Amniotic epithelial cell (primary cell): Measurements from ENCODE around the gene RPTOR.
"Not testable (repeated sequence)": the region's sequence is repeated elsewhere in the genome, so short reads cannot be mapped to it uniquely, and the experiment has no call there.

Source experiments
- DNase-seq: peaks from one replicate; pipeline ENCODE4 v3.0.0-alpha.2; 2010; ENCODE audit warnings: low read depth

Gene RPTOR

DNA sequence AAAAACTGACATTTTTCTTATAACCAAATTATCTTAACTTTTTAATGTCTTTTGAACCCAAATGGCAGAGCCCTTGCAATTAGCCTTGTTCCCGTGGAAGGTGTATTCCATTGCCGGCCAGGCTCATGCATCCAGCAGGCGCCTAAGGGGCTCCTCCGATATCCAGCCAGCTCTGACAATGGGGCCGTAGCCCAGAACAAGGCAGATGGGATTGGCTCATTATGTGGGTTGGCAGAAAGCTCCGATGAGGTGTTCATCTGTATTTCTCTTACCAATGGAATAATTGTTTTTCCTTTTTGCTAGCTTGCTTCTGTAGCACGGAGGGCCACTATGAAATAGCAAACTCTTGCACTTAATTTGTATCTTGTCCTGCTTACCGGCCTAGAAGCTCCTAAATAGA is 238.8 kb downstream of the RPTOR start:
- DNase-seq: no peak

GRCh38 chr17:80783971-80784370 is 239.3 kb downstream of the RPTOR start:
- no peak for DNase-seq

DNA sequence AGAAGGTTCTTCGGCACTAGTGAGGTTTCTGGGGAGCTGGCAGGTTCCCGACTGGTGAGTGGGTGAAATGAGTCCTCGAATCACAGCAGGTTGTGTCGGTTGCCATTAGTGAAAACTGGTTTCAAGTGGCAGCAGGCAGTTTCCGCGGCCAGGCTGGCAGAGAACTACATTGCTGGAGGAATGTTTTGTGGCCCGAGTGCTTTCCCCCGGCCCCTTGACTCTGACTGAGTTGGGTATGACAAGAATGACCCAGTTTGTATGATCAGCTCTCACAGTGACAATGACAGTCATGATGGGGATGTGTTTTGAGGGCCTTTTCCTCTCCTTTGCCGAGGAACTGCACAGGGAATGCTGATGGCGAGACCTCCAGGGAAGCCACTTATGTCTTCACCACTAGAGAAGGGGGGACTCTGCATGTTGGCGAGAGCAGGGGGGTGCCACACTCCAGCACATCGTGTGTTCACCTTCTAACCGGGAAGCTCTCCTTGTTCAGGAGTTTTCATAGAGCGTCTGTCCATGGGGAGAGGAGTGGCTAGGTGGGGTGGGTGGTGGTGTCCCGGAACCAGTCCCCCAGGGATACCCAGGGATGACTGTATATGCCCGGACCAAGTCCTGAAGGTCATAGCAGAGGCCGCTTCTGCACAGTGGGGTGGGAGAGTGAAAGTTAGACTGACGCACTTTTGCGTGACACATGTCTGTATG is 241.0 kb downstream of the RPTOR start:
- no peak for DNase-seq

- DNase-seq: no peak
Measured at GRCh38 chr17:80786470-80786869, 241.8 kb downstream of the RPTOR start.

DNA sequence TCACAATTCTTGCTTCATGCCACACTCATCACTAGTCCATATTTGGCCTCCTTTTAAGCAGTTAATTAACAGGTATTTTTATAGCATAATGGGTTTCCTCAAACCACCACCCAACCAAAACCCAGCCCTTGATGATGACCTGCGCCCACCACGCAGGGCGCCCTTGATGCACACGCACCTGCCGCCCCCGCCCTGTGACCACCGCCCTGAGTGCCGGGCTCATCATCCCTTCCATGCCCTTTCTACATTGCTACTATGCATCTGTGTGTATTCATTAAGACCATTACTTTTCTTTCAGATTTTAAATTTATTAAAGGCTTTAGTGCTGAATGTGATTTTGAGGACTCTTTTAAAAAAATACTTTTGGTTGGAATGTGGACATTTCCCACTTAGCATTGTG is 242.2 kb downstream of the RPTOR start:
- no peak for DNase-seq

GRCh38 chr17:80787881-80788280 is 243.2 kb downstream of the RPTOR start:
- DNase-seq: no peak

DNA sequence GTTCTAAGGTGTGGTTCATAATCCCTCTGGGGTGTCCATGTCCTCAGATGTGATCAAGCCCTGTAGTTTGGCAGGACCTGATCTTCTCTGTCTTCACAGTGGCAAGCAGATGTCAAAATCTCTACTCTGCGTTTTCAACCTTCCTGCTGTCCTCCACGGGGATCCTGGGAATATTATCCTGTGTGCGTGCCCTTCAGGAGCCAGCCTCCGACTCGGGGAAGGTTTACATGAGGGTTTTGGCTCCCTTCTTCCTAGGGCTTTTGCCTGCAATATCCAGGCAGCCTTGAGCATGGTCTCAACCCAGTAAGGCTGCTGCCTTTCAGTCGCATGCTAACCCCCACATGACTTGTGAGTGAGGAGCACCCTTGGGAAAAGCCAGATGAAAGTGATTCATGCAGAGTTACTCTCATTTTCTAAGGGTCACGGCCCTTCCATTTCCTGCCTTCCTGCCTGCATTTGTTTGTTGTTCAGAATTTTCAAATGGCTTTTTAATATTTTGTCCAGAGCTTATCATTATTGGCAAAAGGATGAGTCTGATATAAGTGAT is 244.8 kb downstream of the RPTOR start:
- peak; percentile 91 for DNase-seq

GRCh38 chr17:80790021-80790765 is 245.6 kb downstream of the RPTOR start:
- DNase-seq: peak; percentile 26

DNA sequence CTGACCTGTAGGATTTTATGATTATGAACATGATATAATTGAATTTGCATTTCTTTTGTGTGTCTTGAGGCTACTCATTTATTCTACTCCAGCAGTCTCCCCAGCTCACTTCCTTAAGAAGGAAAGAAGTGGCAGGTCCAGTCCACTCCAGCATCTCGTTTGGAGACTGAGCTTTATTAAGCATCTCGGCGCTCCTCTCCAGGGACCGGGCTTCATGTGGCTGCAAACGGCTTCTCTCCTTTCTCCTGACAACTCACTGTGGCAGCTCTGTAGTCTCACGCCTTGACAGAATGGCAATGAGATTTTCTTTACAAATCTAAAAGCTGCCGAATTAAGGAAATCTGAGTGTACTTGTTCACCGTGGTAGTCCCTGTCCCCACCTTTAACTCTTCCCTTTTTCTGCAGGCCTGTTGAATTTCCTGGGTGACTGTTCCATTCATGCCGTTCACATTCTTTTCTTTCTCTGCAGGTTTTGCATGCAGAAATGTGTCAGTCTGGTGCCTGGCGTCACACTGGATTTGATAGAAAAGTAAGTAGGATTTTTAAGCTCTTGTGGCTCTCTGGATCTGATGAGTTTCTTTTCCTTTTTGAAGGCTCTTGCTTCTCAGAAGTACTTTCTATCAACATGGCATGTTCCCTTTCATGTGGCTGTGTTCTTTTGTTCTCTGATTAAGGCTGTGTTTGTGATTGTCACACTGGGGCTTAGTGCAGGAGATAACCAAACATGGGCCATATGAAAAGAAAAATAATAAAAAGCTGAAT is 246.5 kb downstream of the RPTOR start:
- DNase-seq: peak; percentile 14

DNA sequence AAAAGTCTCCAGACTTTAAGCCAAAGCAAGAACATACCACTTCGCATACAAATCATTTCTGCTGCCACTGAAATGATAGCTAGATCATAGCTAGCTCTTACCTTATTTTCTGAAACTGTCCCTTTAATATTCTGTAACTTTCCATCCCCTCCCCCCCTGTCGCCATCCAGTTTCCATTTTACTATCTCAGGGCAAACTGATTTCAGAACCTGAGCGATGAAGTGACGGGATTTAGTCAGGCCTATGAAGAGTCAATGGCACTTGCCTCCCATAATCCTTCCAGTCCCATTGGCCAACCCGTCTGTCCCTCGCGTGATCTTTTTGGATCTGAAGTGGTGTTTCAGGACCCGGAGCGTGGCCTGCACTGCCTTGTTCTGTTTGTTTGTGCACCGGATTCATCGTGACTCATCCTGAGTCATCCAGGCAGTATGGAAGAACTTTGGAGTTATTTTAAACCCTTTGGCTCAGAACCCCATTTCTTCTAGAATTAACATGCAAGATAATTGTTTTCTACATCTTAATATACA is 247.2 kb downstream of the RPTOR start:
- DNase-seq: peak; percentile 90

DNA sequence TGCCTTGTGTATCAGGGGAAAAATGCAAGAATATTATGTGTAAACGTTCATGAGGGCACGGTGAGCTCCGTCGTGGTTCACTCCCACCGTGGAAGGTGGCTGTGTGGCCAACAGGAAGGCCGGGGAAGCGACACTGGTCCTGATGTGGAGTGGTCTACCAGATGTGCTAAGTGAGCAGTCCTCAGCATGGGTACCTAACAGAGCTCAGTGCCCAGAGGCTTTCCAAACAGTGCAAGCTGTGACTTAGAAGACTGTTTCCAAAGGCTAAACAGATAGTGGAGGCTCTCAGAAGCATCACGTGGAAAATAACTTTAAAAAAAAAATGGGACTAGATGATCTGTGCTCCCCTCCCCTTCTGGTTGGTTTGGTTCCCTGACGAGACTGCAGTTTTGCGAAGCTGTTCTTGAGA is 247.7 kb downstream of the RPTOR start:
- peak; percentile 25 for DNase-seq

DNA sequence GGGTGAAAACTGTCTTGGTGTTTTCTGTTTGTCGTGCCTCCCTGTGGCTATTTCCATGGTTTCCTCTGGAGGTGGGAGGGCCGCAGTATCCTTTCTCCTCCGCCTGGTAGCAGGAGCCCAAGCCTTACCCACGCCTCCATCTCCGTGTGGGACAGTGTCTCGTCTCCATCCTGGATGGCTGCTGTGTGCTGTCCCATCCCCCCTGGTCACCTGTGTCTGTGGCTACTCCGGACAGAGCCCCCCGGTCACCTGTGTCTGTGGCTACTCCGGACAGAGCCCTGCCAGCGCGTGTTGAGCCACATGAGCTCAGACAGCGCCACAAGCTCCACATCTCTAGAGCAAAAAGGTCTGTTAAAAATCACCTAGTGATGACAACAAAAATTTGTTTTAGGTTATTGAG is 248.8 kb downstream of the RPTOR start:
- DNase-seq: no peak

GRCh38 chr17:80793851-80794267 is 249.2 kb downstream of the RPTOR start:
- peak; percentile 63 for DNase-seq

DNA sequence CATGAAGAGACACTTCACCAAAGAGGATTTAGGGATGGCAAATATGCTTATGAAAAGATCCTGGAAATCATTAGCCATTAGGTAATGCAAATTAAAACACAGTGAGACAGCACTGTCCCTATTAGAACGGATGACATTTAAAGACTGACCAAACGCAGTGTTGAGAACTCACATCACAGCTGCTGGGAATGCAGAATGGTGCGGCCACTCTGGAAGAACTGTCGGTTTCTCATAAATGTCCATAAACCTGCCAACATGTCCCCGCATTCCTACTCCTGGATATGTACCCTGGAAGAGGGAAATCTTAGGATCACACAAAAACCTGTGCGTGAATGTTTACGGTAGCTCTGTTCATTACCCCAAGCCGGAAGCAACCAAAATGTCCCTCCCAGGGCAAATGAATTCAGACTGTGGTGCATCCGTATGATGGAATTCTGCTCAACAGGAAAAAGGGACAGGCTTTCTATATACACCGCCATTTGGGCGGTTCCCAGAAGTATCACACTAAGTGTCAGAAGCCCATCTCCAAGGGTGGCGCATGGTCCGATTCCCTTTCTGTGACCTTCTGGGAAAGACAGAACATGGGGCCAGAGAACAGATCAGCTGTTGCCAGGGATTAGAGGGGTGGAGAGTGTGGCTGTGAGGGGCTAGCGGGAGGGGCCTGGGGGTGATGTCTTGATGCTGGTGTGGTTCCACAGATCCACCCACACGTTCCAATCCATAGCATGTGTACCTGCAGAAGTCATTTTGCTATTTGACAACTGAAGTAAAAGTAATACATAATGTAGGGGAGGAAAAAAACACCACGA is 249.8 kb downstream of the RPTOR start:
- no peak for DNase-seq

DNA sequence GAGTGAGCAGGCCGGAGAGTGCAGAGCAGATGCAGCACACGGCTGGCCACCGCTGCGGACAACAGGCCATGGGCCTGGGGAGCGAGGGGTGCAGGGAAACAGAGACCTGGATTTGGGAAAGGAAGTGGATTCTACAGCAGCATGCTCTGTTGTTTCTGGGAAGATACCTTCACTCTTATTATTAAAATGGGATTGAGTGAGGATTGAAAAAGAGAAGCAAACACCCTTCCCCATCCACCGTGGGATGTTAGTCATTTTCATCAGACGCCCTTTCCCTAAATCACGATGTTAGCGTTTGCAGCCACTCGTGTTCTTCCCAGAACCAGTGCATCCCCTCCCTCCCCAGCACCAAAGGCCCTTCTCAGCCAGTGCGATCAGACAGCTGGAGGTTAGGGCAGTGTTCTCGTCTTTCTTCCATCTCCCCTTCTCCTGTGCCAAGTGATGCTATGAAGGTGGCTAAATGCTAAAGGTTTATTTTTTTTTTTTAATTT is 250.5 kb downstream of the RPTOR start:
- no peak for DNase-seq

DNA sequence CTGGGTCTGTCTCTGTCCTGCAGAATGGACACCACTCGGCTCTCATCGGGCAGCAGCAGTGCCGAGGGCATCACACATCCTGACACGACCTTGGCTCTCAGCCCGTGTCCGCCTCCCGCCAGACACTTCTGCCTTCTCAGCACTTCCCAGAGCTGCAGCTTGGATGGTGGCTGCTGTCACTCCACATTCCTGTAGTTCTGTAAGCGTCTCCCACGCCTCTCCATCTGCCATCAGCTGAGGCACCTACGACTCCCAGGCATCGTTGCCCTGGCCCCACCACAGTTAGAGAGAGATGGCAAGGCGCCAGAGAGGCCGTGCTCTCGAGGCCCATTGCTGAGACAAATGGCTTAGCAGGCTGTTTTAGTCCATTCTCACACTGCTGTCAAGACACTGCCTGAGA is 251.1 kb downstream of the RPTOR start:
- DNase-seq: no peak

- DNase-seq: no peak
Measured at GRCh38 chr17:80796430-80796861, 251.8 kb downstream of the RPTOR start.

GRCh38 chr17:80797222-80797621 is 252.6 kb downstream of the RPTOR start:
- not testable (repeated sequence) for DNase-seq

DNA sequence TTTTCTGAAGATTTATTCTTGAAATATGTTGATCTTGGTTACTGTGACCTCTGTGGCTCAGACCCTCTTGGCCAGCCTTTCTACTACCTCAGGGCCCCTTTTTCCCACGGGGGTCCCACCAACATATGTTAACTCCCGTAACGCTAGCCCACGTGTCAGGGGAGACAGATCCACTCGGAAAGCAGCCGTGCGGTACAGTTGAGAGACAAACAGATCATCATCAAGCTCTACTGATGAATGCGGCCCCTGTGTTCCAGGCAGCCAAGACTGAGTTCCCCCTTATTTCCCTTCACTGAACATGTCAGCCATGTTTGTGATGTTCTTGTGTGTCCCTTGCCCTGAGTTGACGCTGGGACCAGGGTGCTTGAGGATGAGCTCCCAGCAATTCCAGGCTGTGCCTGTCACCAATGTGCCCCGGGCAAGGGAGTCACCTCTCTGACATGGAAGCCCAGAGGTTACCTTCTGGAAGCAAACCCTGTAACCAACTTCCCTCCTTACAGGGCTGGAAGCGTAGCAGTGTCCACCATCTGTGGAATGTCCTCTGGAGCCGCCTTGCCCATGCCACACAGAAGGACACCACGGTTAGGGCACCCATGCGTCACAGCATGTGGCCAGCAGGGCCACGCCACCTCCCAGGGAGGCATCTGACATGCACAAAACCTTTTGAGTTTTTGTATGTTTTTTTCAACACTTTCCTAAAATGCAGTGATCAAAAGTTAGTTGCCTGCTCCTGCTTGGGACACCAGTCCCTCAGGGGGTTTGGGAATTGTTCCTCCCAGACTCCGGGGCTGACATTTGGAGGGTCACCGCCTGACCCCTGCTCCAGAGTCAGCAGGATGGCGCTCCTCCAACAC is 253.3 kb downstream of the RPTOR start:
- no peak for DNase-seq
